Fibroblast of lung (primary cell): ENCODE measurements around the gene SGSH. TPM values are rescaled to one million over a fixed set of nuclear protein-coding genes. Genes with fewer than 3 reads are reported as not detected.

Source experiments
- DNase-seq, 2 donors: peaks; one replicate each; pipeline versions ENCODE4 v3.0.0 to v3.0.0-alpha.2; 2010; ENCODE audit warnings: low read depth in 2 of 2
- H2AFZ ChIP-seq: 2 replicates; pipeline ENCODE4 v1.5.1; 2012; ENCODE audit warnings: low read length, control low read depth, inconsistent platforms
- H3K27ac ChIP-seq: 2 replicates; pipeline ENCODE4 v1.5.1; 2011; ENCODE audit warnings: low read length, control low read depth; ENCODE audit not compliant: insufficient read depth
- H3K27me3 ChIP-seq: 2 replicates; pipeline ENCODE4 v1.5.1; 2011; ENCODE audit warnings: mild to moderate bottlenecking, low read length; ENCODE audit not compliant: control insufficient read depth, insufficient read depth
- H3K36me3 ChIP-seq: 2 replicates; pipeline ENCODE4 v1.5.1; 2011; ENCODE audit warnings: low read length; ENCODE audit not compliant: control insufficient read depth, insufficient read depth
- H3K4me1 ChIP-seq: 2 replicates; pipeline ENCODE4 v1.5.1; 2011; ENCODE audit warnings: low read length; ENCODE audit not compliant: control insufficient read depth, insufficient read depth; ENCODE audit errors: extremely low read depth
- H3K4me2 ChIP-seq: 2 replicates; pipeline ENCODE4 v1.5.1; 2011; ENCODE audit warnings: low read length, control low read depth; ENCODE audit not compliant: insufficient read depth; ENCODE audit errors: extremely low read depth
- H3K4me3 ChIP-seq, 4 experiments: fragments of 200-600 bp in 1 of 4; sonication (generic) in 1 of 4; replicated peaks in 1 of 4; 2 replicates each; pipeline ENCODE4 v1.5.1; 2011 to 2016; ENCODE audit warnings: low read length in 4 of 4, low read depth in 3 of 4, mild to moderate bottlenecking in 3 of 4, control low read depth in 2 of 4, inconsistent platforms in 1 of 4, mixed read lengths in 1 of 4; ENCODE audit not compliant: insufficient read depth in 1 of 4; ENCODE audit errors: control extremely low read depth in 1 of 4
- H3K79me2 ChIP-seq: 2 replicates; pipeline ENCODE4 v1.5.1; 2012; ENCODE audit warnings: mild to moderate bottlenecking, low read length, inconsistent platforms; ENCODE audit not compliant: control insufficient read depth, insufficient read depth
- H3K9ac ChIP-seq: 2 replicates; pipeline ENCODE4 v1.5.1; 2011; ENCODE audit warnings: mild to moderate bottlenecking, low read length, control low read depth; ENCODE audit not compliant: insufficient read depth
- H3K9me3 ChIP-seq: 2 replicates; pipeline ENCODE4 v1.5.1; 2012; ENCODE audit warnings: low read depth, low read length; ENCODE audit not compliant: control insufficient read depth, insufficient read depth
- H4K20me1 ChIP-seq: 2 replicates; pipeline ENCODE4 v1.5.1; 2011; ENCODE audit warnings: low read length; ENCODE audit not compliant: control insufficient read depth, insufficient read depth; ENCODE audit errors: extremely low read depth
- EZH2 ChIP-seq: IDR thresholded peaks from 2 replicates; pipeline ENCODE4 v1.5.1; 2012; ENCODE audit warnings: low read length, control low read depth, mild to moderate bottlenecking; ENCODE audit errors: missing control alignments
- polyA plus RNA-seq, 2 donors: library from polyadenylated mRNA; depleted of rRNA in 1 of 2; stranded (reverse) in 1 of 2; unstranded in 1 of 2; fragments of >200 nt; gene quantifications; 2 replicates each; pipeline ENCODE4 v1.2.1, GENCODE V29; 2011 to 2012; ENCODE audit warnings: missing spikeins in 1 of 2
- total RNA-seq: library from RNA; depleted of rRNA; stranded (reverse); fragments of >200 nt; gene quantifications from 2 replicates; pipeline ENCODE4 v1.2.1, GENCODE V29; 2014
- TF ChIP-seq, protein P1 (sequence below), 2 donors: IDR thresholded peaks in 1 of 2; conservative IDR thresholded peaks in 1 of 2; 1 replicate in 1 of 2; 2 replicates in 1 of 2; pipeline ENCODE4 v1.5.1; 2011 to 2012; ENCODE audit warnings: low read length in 2 of 2, control low read depth in 1 of 2, inconsistent platforms in 1 of 2, low read depth in 1 of 2, mild to moderate bottlenecking in 1 of 2

Gene SGSH
- total and polyA plus RNA-seq, 2 donors (not counting 1 experiment from before 2014, with no cell fraction given) = 26.9 to 57.2 TPM

DNA sequence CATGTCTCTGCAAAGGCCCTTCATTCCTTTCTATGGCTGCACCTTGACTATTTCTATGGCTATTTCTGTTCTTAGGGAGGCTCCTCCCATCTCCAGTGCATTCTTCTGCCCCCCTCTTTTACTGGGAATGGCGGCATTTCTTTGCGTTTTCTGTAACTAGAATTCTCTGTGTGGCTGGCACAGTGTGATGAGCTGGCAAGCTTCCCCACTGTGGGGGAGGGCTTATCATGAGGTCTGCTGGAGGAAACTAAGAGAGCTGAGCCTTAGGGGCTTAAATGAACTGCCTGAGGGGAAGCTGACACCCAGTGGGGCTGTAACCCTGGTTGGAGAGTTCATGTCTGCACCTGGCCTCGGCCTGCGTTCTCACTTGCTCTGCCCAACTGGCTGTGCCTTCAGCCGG lies 51.8 kb downstream of the SGSH start:
- TF ChIP-seq, protein P1, sequence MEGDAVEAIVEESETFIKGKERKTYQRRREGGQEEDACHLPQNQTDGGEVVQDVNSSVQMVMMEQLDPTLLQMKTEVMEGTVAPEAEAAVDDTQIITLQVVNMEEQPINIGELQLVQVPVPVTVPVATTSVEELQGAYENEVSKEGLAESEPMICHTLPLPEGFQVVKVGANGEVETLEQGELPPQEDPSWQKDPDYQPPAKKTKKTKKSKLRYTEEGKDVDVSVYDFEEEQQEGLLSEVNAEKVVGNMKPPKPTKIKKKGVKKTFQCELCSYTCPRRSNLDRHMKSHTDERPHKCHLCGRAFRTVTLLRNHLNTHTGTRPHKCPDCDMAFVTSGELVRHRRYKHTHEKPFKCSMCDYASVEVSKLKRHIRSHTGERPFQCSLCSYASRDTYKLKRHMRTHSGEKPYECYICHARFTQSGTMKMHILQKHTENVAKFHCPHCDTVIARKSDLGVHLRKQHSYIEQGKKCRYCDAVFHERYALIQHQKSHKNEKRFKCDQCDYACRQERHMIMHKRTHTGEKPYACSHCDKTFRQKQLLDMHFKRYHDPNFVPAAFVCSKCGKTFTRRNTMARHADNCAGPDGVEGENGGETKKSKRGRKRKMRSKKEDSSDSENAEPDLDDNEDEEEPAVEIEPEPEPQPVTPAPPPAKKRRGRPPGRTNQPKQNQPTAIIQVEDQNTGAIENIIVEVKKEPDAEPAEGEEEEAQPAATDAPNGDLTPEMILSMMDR (conservative IDR thresholded peaks at IDR 0.05 in 1 of 2, IDR thresholded peaks at IDR 0.05 in 1 of 2; ENCODE audit: low read depth in 1 of 2, low read length in 2 of 2) = no peak
- TF ChIP-seq EZH2 = no peak
- Histone ChIP-seq H3K27ac (no peak overlapping the region), H3K4me2 (no peak overlapping the region), H4K20me1 (no peaks in the 10 kb centered on the region), H3K9ac (no peak overlapping the region), H3K4me1 (no peaks in the 10 kb centered on the region), H3K27me3 (peaks cover 12% of the 10 kb centered on the region), H2AFZ (no peak overlapping the region), H3K36me3 (no peaks in the 10 kb centered on the region), H3K4me3 (no peak overlapping the region), H3K9me3 (no peaks in the 10 kb centered on the region), H3K79me2 (no peaks in the 10 kb centered on the region)
- peak in 1 of 2 donors; percentile 22 for DNase-seq

DNA sequence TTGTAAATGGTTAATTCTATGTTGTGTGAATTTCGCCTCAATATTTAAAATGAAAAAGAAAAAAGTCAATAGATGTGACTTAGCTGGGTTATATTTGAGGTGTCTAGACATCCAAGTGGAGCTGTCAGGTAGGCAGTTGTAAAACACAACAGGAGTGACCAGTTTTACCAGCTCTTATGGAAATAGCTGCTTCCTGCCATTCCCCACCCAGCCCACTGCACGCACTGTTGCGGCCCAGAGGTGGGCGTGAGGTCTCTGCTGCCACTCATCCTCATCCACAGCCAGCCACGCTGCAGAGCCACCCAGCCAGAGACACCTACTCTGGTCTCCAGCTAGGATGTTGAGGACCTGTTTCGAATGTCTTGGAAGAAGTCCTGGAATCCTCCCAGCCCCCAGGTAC lies 53.7 kb downstream of the SGSH start:
- Histone ChIP-seq H3K9ac (no peak overlapping the region), H3K27ac (no peak overlapping the region), H3K36me3 (no peaks in the 10 kb centered on the region), H3K4me3 (no peak overlapping the region), H3K27me3 (peaks cover 10% of the 10 kb centered on the region), H3K4me2 (no peak overlapping the region), H3K9me3 (no peaks in the 10 kb centered on the region), H4K20me1 (no peaks in the 10 kb centered on the region), H3K4me1 (no peaks in the 10 kb centered on the region), H2AFZ (no peak overlapping the region), H3K79me2 (no peaks in the 10 kb centered on the region)
- TF ChIP-seq EZH2 = no peak
- TF ChIP-seq, protein P1 (conservative IDR thresholded peaks at IDR 0.05 in 1 of 2, IDR thresholded peaks at IDR 0.05 in 1 of 2; ENCODE audit: low read depth in 1 of 2, low read length in 2 of 2) = no peak
- no peak for DNase-seq

DNA sequence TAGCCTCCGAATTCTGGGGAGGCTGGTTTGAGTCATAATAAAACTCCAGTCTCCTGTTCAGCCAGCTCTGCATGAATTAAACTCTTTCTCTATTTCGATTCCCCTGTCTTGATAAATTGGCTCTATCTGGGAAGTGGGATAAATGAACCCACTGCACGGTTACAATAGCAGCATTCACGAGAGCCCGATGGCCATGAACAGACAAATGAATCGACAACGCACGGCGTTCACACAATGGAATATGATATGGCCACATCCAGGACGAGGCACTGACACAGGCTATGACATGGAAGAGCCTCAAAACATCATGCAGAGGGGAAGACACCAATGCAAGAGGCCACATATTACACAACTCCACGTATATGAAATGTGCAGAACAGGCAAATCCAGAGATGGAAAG lies 55.9 kb downstream of the SGSH start:
- Histone ChIP-seq H3K27ac (no peak overlapping the region), H3K27me3 (peaks cover 4% of the 10 kb centered on the region), H3K4me3 (no peak overlapping the region), H2AFZ (no peak overlapping the region), H3K9me3 (no peaks in the 10 kb centered on the region), H3K79me2 (no peaks in the 10 kb centered on the region), H3K9ac (no peak overlapping the region), H4K20me1 (no peaks in the 10 kb centered on the region), H3K4me1 (no peaks in the 10 kb centered on the region), H3K36me3 (no peaks in the 10 kb centered on the region), H3K4me2 (no peak overlapping the region)
- no peak for TF ChIP-seq EZH2
- TF ChIP-seq, protein P1 (conservative IDR thresholded peaks at IDR 0.05 in 1 of 2, IDR thresholded peaks at IDR 0.05 in 1 of 2; ENCODE audit: low read depth in 1 of 2, low read length in 2 of 2) = no peak
- DNase-seq = no peak
